NCI-H1930 (cell line): ENCODE results near the gene OLFML1.

ENCODE experiments used
- DNase-seq, 2 experiments: peaks; one replicate each; lab custom pipeline; 2025; lab: John Stamatoyannopoulos, UW

The OLFML1 gene

DNA sequence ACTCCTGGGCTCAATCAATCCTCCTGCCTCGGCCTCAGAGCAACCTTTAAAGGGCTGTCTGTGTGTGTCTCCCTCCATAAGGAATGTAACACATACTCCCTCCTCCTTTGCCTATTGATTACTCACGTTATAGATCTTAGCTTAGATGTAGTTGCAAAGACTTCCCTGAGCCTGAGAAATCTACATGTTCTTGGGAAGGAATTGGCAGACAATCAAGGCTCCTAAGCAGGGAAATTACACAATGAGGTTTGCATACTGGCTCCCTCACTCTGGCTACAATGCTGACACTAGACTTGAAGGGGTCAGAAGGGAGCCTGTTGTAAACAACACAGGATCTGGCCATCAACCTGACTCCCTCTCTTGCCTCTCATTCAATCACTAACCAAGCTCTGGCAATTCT is 5.2 kb upstream of the OLFML1 start:
- no peak for DNase-seq

DNA sequence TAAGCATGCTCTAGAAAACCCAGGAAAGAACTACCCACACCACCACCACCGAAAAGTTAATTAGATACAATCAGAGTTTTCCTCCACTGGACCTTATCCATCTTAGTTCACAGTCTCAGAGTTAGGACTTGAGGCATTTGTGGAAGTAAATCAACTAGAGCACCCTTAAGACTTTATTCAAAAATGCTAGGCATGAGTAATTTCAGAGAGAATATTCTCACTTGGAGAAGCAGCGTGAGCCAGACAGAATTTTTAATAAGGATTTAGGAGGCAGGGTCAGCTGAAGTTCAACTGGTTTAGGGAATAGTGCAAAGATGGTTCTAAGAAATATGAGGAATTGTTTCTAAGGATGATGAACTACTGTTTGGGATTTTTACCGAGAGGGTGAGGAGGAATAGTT is 1.2 kb upstream of the OLFML1 start:
- no peak for DNase-seq

DNA sequence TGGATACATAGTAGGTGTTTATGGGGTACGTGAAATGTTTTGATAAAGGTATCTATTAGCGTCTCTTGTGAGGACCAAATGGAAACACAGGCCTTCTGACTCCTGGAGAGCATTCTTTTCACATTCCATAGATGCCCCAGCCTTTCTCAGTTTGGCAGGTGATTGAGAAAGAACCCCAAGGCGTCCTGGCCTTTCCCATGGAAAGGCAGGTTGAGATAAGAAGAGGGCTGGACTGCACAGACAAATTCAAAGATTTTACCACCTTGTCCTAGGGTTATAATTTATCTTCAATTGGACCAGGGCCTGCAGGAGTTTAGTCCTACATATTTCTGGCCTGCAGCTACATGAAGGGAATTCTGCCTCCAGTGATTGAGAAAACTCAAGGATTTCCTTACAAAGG is 661 bp upstream of the OLFML1 start:
- DNase-seq: no peak

DNA sequence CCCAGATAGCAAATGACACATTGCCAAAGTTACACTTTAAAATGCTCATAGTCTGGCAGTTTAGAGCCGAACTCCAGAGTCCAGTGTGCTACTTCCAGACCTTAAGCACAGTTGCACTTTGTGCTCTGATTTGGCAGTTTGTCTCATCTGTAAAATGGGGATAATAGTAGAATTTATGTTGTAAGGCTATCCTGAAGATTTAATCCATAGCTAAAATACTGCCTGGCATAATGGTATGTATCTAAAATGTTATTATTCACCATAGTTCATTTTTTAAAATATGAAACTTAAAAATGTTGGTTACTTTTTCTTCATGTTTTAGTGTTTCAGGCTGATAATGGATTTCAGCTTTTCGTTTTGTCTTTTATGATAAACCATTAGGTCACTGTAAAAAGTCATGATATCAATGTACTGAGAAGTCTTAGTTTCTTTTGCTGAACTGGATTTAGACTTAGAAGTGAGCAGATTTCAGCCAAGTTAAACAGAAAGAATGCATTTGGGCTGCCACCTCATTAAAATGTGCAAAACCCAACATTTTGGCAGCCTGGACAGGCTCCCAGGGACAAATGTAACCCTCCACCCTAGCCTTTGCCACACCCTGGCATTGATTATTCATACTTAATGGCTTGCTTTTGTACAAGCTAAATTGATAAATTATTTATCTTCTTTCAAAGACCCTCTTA is 933 bp downstream of the OLFML1 start:
- DNase-seq: no peak

DNA sequence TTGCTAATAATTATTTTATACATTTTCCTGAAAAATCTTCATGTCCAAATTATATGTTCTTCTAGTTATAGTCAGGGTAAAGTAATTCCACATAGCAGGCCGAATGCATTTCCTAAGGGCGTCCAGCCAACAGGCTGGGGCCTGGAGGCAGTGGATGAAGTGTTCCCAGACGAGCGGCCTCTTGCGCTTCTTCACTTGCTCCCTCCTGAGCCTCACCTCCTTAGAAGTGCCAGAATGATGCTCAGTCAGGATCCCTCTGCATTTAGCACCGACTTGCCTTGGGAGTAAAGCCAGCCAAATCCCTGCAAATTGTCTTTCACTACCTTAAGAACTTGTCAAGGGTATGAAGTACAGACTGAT is 1.5 kb downstream of the OLFML1 start:
- DNase-seq: no peak

DNA sequence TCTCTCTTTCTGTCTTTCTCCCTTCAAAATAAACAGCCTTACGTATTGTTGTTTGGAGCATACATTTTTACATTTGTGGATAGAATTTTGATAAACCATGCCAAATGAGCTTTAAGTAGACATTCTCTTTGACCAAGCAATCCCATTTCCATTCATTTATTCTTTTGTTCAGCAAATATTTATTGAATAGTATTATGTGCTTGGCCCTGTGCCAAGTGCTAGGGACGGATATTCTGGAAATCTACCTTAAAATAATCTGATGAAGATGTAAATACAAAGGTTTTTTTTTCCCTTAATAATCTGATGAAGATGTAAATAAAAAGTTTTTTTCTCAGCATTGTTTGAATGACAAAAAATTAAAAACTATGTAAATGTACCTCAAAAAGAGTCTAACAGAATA is 2.1 kb downstream of the OLFML1 start:
- DNase-seq: no peak

DNA sequence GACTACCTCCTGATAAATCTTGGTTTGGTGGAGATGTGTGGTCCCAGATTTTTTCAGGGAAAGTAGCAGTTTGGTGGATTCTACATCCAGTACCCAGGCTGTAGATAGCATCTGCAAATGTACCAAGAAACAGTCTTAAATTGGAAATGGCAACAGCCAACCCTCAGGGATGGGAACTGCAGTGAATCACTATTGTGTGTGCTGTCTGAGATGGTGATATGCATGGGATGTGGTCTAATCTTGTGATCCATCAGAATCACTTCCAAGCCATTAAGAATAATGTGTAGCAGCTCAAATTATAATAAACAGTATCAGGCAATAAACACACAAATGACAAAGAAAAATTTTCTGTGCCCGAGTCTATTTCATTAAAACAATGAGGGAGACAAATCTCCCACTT is 3.4 kb downstream of the OLFML1 start:
- DNase-seq: no peak

DNA sequence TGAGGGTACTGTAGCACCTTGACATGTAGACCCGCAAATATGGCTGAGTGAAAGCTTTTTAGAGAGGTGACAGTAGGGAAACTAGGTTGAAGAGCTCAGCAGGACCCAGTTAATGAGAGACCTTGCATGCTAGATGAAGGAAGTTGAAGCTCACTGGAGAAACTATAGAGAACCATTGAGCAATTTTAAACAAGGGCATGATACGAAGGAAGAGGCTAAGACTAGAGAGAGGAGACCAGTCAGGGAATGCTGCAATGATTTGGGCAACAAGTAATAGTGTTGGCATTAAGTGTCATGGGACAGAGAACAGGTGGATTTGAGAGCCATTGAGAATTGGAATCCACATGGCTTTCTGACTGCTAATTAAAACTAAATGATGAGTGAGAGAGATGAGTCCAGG is 4.1 kb downstream of the OLFML1 start:
- no peak for DNase-seq

DNA sequence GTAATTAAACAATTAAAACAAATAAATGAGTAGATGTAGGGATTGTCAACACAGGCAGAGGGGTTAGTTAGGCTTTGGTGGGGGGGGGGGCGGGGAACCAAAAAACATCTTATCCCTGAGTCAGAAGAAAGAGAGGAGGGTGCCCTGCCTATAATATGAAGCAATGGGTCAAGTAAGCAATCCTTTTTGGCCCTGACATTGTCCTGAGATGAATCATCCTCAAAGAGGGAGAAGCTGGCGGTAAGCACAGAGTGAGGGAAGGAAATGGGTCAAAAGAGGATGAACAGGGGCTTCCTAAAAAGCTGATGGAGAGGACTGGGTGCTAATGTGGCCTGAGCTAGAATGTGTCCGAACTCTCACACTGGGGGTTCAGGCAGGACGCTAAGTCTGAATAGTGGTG is 4.7 kb downstream of the OLFML1 start:
- DNase-seq: no peak

DNA sequence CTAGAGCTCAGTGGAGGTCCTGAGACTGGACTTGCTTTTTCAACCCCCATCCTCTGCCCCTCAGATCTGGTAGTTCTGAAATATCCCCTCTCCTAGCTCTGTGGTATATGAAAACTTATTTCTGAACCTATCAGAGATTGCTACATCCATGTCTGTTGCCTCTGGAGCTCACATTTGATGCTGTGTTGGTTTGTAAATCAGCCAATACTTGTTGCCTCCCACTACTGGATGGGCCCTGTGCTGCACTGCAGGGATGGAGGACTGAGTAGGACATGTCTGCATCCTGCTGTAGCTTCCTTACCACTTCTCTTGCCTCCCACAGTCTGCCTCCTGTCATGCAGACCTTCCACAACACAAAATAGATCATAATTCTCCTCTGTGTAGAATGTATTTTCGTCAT is 5.2 kb downstream of the OLFML1 start:
- no peak for DNase-seq

DNA sequence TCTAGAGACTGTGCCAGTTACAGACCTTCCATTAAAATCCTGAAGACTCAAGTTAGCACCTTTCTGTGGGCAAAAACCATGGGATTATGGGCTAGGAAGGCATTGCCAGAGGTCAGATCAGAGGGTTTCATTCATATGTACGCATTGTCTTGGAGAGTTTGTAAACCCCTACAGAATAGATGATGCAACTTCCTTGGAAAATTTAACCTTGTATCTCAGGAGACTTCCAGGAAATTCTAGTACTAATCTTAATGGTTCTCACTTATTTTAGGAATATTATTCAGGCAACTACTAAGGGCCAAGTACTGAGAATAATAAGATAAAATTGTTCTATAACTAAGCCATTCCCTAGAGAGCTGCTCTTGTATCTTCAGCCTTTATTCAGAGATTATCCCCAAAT is 6.9 kb downstream of the OLFML1 start:
- DNase-seq: no peak

DNA sequence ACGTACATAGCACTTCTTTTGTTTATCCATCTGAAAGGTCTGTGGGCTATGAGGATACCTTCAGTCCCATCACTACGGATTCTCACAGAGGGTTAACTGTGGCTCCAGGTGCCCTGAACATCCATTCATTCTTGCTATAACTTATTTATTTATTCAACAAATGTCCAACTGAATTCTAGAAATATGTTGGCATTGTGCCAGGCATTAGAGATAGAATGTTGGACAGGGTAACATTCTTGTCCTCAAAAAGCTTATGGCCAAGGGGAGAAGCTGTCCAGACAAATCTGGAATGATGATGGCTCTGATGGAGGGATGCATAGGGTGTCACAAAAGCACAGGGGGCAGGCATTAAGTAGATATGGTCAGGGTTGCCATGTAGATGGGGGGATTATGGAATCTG is 8.4 kb downstream of the OLFML1 start:
- no peak for DNase-seq

DNA sequence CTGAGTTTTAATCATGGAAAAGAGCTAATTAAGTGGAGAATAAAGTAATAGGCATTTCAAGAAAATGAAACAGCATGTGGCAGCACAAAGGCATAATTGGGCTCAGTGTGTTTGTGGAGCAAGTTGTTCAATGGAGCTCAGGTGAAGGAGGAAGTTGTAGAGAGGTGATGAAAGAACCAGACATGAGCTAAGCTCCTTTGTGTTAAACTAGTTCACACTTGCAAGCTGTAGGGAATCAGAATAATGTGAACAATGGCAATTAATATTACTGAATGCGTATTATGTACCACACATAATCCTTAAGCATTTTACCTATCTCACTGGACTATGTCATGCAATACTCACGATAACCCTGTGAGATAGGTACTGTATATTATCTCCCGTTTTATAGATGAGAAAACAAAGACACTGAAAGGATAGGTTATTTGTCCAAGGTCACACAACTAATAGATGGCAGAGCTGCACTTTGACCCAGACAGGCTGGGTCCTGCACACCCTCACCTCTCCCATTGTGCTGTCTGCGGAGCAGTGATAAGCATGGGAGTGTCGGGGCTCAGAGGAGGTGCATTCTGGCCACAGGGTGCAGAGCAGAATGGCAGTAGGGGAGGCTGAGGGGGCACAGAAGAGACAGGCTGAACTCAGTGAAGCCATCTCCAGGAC is 8.9 kb downstream of the OLFML1 start:
- DNase-seq: no peak

DNA sequence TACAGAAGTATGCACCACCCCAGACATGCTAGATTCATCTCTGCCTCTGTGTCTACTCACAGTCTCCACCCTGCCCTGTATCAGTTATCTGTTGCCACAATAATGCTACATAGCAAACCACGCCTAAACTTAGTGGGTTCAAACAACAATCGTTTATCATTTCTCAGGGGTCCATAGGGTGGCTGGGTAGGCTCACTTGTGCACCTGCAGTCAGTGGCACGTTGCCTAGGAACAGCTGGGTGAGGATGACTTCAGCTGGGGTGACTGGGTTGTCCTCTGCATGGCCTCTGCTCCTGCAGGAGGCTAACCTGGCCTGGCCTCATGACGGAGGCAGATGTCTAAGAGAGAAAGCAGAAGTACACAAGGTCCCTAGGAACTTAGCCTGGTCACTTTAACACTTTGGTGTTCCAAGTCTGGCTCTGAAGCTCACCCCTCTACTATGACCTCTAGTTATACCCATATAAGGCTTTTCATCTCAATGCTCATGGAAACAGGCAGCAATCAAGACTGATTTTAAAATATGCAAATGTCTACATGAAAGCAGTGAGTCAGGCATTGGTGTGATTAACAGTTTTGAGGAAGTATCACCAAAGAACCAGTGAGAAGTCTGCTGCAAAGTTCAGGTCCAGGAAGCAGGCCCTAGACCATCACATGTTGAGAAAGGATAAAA is 10.7 kb downstream of the OLFML1 start:
- DNase-seq: no peak

DNA sequence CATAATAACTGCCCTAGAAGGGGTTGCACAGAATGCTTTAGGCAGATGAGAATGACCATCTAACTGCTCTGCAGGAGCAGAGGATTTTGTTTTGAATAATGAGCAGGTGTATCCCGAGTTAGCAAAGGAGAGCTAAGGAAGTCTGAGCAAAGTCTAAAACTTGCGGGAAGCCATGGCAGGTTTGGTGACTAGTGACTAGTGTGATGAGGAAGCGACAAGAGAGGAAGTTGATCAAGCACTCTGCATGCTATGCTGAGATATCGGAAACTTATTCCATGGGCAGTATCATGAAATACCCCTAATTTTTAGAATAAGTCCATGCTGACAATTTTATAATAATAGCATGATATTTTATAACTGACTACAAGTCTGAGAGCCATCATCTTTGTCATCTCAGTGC is 12.9 kb downstream of the OLFML1 start:
- DNase-seq: no peak

DNA sequence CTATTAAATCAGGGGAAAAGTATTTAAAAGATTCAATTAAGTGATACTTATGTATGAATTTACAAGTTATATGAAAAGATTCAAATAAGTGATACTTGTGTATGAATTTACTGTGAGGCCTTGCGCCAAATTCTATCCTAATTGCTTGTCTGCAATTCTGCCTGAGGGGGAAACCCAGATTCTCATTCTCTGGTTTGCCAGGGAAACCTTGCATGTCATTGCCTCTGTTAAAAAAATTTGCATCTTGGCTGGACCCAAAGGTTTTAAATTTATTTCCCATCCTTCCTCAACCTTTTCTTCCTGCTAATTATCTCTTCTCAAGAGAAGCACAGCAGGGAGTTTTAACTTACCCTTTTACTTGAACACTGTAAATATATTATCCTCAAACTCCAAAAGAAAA is 13.8 kb downstream of the OLFML1 start:
- DNase-seq: no peak

DNA sequence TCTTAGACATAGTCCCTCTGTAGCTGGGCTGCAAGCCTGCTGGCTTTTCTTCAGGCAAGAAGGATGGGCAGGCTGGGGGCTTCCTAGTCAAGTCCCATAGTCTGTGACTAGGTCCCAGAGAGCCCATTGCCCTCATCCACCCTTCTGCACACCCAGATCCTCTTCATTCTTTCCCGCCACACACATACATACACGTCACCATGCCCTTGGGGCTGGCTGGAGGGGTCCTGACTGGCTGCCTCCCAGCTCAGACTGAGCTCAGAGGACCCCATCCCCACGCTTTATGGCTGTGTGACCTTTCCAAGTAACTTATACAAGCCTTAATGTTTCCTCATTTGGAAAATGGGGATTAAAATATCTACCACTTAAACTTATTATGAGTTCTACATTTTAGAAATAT is 14.9 kb downstream of the OLFML1 start:
- DNase-seq: no peak

DNA sequence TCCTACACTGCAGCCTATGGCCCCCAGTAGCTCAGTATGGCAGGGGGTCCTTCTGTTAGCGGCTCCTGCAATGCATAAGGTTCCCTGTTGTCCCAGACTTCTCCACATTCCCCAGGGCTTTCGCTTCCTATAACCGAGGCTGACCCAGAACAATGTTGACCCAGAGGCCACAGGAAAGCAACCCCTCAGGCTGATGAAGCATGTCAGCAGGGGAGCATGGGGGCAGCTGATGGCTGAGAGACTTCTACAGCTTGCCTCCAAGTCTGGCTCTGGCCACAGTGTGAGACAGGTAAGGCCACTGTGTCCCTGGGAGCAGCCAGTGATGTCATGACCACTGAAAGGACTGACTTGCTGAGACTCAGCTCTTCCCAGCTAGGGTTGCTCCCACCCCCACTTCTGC is 15.9 kb downstream of the OLFML1 start:
- no peak for DNase-seq

DNA sequence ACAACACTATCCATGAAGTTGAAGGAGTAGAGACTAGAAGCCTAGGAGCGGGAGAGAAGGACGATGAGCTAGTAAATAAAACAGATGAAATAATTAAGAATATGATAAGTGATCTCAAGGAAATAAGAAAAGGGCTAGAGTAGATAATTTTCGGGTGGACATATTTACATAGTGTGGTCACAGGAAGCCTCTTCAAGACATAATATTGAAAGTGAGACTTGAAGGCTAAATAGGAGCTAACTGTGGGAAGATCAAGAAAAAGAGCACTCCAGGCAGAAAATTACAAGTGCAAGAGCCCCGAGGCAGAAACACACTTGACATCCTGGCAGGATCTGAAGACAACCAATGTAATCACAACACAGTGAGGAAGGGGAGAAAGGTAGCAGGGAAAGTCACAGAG is 16.6 kb downstream of the OLFML1 start:
- DNase-seq: no peak

DNA sequence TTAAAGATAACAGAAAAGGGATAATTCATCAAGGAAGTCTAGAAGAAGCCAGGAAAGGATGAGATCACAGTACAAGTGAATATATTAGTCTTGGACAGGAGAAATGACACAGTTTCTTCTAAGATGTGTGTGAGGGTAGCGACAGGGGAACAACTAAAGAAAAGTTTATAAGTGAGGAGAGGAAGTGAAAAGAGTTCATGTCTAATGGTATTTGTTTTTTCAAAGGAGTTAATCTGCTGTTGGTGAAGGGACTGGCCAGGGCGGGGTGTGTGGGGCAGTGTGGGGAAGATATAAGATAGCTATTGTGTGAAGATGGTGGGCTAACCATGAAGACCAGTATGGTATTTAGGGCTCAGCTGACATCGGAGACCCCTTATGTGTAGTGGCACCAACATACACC is 20.9 kb downstream of the OLFML1 start:
- DNase-seq: no peak

DNA sequence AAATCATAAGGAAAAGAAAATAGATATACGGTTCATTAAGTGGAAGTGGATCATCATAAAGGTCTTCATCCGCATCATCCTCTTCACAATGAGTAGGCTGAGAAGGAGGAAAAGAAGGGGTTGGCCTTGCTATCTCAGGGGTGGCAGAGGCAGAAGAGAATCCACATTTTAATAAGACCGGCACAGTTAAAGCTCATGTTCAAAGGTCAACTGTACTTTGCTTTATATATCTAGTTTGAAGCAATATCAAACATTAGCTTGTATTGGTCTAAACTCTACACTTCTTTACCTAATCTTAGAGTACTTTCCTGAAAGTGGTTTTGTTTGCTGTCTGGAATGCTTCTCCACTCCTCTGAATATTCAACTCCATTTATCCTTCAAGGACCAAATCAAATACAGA is 22.8 kb downstream of the OLFML1 start:
- no peak for DNase-seq

DNA sequence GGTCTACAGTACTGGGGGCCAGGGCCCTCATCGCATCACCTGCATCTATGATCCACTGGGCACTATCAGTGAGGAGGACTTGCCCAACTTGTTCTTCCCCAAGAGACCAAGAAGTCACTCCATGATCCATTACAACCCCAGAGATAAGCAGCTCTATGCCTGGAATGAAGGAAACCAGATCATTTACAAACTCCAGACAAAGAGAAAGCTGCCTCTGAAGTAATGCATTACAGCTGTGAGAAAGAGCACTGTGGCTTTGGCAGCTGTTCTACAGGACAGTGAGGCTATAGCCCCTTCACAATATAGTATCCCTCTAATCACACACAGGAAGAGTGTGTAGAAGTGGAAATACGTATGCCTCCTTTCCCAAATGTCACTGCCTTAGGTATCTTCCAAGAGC is 24.7 kb downstream of the OLFML1 start:
- no peak for DNase-seq

DNA sequence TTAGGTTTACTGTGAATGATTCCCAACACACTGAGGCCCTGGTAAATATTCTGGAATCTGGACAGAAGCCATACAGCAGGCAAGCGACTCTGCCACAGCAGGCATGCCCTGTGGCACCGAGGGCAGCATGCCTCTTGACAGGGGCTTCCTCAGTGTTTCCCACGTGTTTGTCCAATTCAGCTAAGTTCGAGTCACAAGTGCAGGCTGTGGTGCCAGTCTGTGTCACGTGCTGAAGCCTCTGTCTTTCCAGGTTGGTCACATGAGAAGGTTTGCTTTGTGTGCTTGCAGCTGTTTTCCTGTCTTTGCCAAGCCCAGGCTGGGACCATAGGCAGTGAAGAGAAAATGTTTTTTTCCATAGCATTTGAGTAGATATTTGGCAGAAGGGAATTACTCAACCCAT is 26.1 kb downstream of the OLFML1 start:
- DNase-seq: no peak
